Liver (tissue), 9 donors: ENCODE results near the gene COL15A1. TPM values are rescaled to one million over a fixed set of nuclear protein-coding genes. Genes with fewer than 3 reads are reported as not detected.

Source experiments
- DNase-seq: peaks from one replicate; pipeline ENCODE4 v3.0.0-alpha.2; 2017; ENCODE audit warnings: low spot score
- H3K27ac ChIP-seq, 2 donors: one replicate each; pipeline ENCODE4 v1.7.0; 2013; ENCODE audit warnings: inconsistent platforms in 2 of 2, low read length in 2 of 2, control low read depth in 1 of 2, low read depth in 1 of 2, mild to moderate bottlenecking in 1 of 2
- H3K27me3 ChIP-seq, 4 donors: one replicate each; pipeline versions ENCODE4 v1.6.1 to v1.7.0; 2013; ENCODE audit warnings: low read length in 3 of 4, inconsistent platforms in 1 of 4, mild to moderate bottlenecking in 1 of 4, moderate library complexity in 1 of 4; ENCODE audit not compliant: control insufficient read depth in 4 of 4, insufficient read depth in 4 of 4
- H3K36me3 ChIP-seq, 4 donors: one replicate each; pipeline versions ENCODE4 v1.6.1 to v1.7.0; 2013; ENCODE audit warnings: low read length in 3 of 4, mild to moderate bottlenecking in 3 of 4, low read depth in 1 of 4, moderate library complexity in 1 of 4; ENCODE audit not compliant: control insufficient read depth in 4 of 4, insufficient read depth in 3 of 4
- H3K4me1 ChIP-seq, 4 donors: one replicate each; pipeline versions ENCODE4 v1.6.1 to v1.7.0; 2013; ENCODE audit warnings: low read length in 3 of 4, mild to moderate bottlenecking in 3 of 4, moderate library complexity in 1 of 4; ENCODE audit not compliant: control insufficient read depth in 4 of 4, insufficient read depth in 4 of 4
- H3K4me3 ChIP-seq, 3 donors: one replicate each; pipeline versions ENCODE4 v1.6.1 to v1.7.0; 2013; ENCODE audit warnings: low read length in 3 of 3, control low read depth in 1 of 3, low read depth in 1 of 3, mild to moderate bottlenecking in 1 of 3
- H3K9ac ChIP-seq, 2 donors: one replicate each; pipeline ENCODE4 v1.7.0; 2013; ENCODE audit warnings: low read length in 2 of 2, mild to moderate bottlenecking in 2 of 2, moderate library complexity in 2 of 2, control low read depth in 1 of 2, low read depth in 1 of 2
- H3K9me3 ChIP-seq, 4 donors: one replicate each; pipeline versions ENCODE4 v1.6.1 to v1.7.0; 2013; ENCODE audit warnings: low read length in 3 of 4; ENCODE audit not compliant: control insufficient read depth in 4 of 4
- EGR1 ChIP-seq, 2 donors: IDR thresholded peaks; 2 replicates each; pipeline ENCODE4 v1.6.1; 2016 to 2018; ENCODE audit warnings: antibody characterized with exemption in 2 of 2, low read depth in 2 of 2
- FOXA1 ChIP-seq: IDR thresholded peaks from 2 replicates; pipeline ENCODE4 v1.6.1; 2016; ENCODE audit warnings: antibody characterized with exemption
- FOXA2 ChIP-seq: IDR thresholded peaks from 2 replicates; pipeline ENCODE4 v1.6.1; 2016; ENCODE audit warnings: antibody characterized with exemption
- GABPA ChIP-seq, 2 donors: IDR thresholded peaks in 1 of 2; conservative IDR thresholded peaks in 1 of 2; 2 replicates each; pipeline ENCODE4 v1.6.1; 2016; ENCODE audit warnings: antibody characterized with exemption in 2 of 2, mild to moderate bottlenecking in 1 of 2, moderate library complexity in 1 of 2
- HNF4A ChIP-seq, 2 donors: conservative IDR thresholded peaks; 2 replicates each; pipeline ENCODE4 v1.6.1; 2016; ENCODE audit warnings: antibody characterized with exemption in 2 of 2, mild to moderate bottlenecking in 2 of 2
- HNF4G ChIP-seq: IDR thresholded peaks from 2 replicates; pipeline ENCODE4 v1.6.1; 2016; ENCODE audit warnings: antibody characterized with exemption
- JUND ChIP-seq, 2 donors: IDR thresholded peaks; 2 replicates each; pipeline ENCODE4 v1.6.1; 2016; ENCODE audit warnings: antibody characterized with exemption in 2 of 2
- NR2F2 ChIP-seq: IDR thresholded peaks from 2 replicates; pipeline ENCODE4 v1.6.1; 2016; ENCODE audit warnings: antibody characterized with exemption
- RAD21 ChIP-seq, 2 donors: IDR thresholded peaks; 2 replicates each; pipeline ENCODE4 v1.6.1; 2016; ENCODE audit warnings: antibody characterized with exemption in 2 of 2, mild to moderate bottlenecking in 2 of 2
- RXRA ChIP-seq, 2 donors: IDR thresholded peaks; 2 replicates each; pipeline ENCODE4 v1.6.1; 2017 to 2018; ENCODE audit warnings: antibody characterized with exemption in 2 of 2, mild to moderate bottlenecking in 1 of 2
- SP1 ChIP-seq: IDR thresholded peaks from 2 replicates; pipeline ENCODE4 v1.6.1; 2018; ENCODE audit warnings: antibody characterized with exemption, mild to moderate bottlenecking
- TAF1 ChIP-seq: conservative IDR thresholded peaks from 2 replicates; pipeline ENCODE4 v1.6.1; 2016; ENCODE audit warnings: antibody characterized with exemption, mild to moderate bottlenecking
- YY1 ChIP-seq: IDR thresholded peaks from 2 replicates; pipeline ENCODE4 v1.6.1; 2016; ENCODE audit warnings: antibody characterized with exemption, mild to moderate bottlenecking
- WGBS: extraction: QIAGEN DNeasy Blood & Tissue Kit; methylation state at CpG from one replicate; pipeline ENCODE4 v1.1.7; 2013; 5-methylcytosine and 5-hydroxymethylcytosine counted together
- polyA plus RNA-seq, 2 donors: library from polyadenylated mRNA; stranded (reverse) in 1 of 2; unstranded in 1 of 2; fragments of 200-250 nt in 1 of 2; fragments of >200 nt in 1 of 2; fragmentation: Nextera tagmentation in 1 of 2; extraction: Ambion mirVana in 1 of 2; gene quantifications; one replicate each; pipeline versions ENCODE4 v1.2.1 to v1.2.3, GENCODE V29; 2013 to 2015
- total RNA-seq, 2 donors: library from RNA; depleted of rRNA; stranded (reverse); fragments of >200 nt; gene quantifications; one replicate each; pipeline ENCODE4 v1.2.3, GENCODE V29; 2014
- TF ChIP-seq, protein P1 (sequence below): IDR thresholded peaks from 2 replicates; pipeline ENCODE4 v1.6.1; 2016; ENCODE audit warnings: antibody characterized with exemption
- TF ChIP-seq, protein P2 (sequence below): fragments of 150-350 bp; IDR thresholded peaks from 2 replicates; pipeline ENCODE4 v1.5.1; 2017; ENCODE audit warnings: improper control_type of control experiment, low read depth, low read length; ENCODE audit not compliant: missing input control
- TF ChIP-seq, protein P3 (sequence below): IDR thresholded peaks from 2 replicates; pipeline ENCODE4 v1.6.1; 2016; ENCODE audit warnings: antibody characterized with exemption
- TF ChIP-seq, protein P4 (sequence below): IDR thresholded peaks from 2 replicates; pipeline ENCODE4 v1.6.1; 2016; ENCODE audit warnings: antibody characterized with exemption, mild to moderate bottlenecking
- TF ChIP-seq, protein P5 (sequence below): IDR thresholded peaks from 2 replicates; pipeline ENCODE4 v1.6.1; 2016; ENCODE audit warnings: antibody characterized with exemption
- donor health status: healthy.
- donor health status: healthy.
- donor health status: healthy.
- donor health status: healthy.
- donor health status: healthy.

The COL15A1 gene
- total and polyA plus RNA-seq, 4 donors: 0.10 to 0.42 (median 0.24) TPM

DNA sequence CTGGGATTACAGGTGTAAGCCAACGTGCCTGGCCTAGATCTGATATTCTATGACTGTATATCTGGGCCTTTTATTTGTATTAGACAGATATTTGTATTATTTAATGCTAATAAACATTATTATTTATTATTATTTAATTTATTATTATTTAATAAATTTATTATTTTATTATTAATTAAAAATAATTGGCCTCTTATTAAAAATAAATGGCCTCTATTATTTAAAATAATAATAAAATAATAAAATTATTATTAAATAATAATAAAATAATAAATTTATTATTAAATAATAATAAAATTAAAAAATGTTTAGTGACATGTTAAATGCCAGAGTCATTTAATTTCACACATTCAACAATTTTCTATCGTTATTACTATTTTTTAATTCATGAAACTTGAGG, 9.8 kb upstream of the COL15A1 start:
- no peak overlapping the region for H3K27ac ChIP-seq
- TF ChIP-seq HNF4G: no peak
- no peak for TF ChIP-seq EGR1 (IDR thresholded peaks at IDR 0.05; ENCODE audit: low read depth in 2 of 2)
- no peak for TF ChIP-seq HNF4A (conservative IDR thresholded peaks at IDR 0.05)
- TF ChIP-seq TAF1: no peak
- no peak for TF ChIP-seq RXRA (IDR thresholded peaks at IDR 0.05)
- TF ChIP-seq, protein P1, sequence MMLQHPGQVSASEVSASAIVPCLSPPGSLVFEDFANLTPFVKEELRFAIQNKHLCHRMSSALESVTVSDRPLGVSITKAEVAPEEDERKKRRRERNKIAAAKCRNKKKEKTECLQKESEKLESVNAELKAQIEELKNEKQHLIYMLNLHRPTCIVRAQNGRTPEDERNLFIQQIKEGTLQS: no peak
- TF ChIP-seq, protein P2, sequence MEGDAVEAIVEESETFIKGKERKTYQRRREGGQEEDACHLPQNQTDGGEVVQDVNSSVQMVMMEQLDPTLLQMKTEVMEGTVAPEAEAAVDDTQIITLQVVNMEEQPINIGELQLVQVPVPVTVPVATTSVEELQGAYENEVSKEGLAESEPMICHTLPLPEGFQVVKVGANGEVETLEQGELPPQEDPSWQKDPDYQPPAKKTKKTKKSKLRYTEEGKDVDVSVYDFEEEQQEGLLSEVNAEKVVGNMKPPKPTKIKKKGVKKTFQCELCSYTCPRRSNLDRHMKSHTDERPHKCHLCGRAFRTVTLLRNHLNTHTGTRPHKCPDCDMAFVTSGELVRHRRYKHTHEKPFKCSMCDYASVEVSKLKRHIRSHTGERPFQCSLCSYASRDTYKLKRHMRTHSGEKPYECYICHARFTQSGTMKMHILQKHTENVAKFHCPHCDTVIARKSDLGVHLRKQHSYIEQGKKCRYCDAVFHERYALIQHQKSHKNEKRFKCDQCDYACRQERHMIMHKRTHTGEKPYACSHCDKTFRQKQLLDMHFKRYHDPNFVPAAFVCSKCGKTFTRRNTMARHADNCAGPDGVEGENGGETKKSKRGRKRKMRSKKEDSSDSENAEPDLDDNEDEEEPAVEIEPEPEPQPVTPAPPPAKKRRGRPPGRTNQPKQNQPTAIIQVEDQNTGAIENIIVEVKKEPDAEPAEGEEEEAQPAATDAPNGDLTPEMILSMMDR: no peak
- TF ChIP-seq NR2F2: no peak
- no peak for TF ChIP-seq YY1
- TF ChIP-seq JUND (IDR thresholded peaks at IDR 0.05): no peak
- no peak for TF ChIP-seq FOXA2
- TF ChIP-seq SP1: no peak
- TF ChIP-seq, protein P3, sequence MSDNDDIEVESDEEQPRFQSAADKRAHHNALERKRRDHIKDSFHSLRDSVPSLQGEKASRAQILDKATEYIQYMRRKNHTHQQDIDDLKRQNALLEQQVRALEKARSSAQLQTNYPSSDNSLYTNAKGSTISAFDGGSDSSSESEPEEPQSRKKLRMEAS: no peak
- TF ChIP-seq GABPA (IDR thresholded peaks at IDR 0.05 in 1 of 2, conservative IDR thresholded peaks at IDR 0.05 in 1 of 2): no peak
- TF ChIP-seq, protein P4, sequence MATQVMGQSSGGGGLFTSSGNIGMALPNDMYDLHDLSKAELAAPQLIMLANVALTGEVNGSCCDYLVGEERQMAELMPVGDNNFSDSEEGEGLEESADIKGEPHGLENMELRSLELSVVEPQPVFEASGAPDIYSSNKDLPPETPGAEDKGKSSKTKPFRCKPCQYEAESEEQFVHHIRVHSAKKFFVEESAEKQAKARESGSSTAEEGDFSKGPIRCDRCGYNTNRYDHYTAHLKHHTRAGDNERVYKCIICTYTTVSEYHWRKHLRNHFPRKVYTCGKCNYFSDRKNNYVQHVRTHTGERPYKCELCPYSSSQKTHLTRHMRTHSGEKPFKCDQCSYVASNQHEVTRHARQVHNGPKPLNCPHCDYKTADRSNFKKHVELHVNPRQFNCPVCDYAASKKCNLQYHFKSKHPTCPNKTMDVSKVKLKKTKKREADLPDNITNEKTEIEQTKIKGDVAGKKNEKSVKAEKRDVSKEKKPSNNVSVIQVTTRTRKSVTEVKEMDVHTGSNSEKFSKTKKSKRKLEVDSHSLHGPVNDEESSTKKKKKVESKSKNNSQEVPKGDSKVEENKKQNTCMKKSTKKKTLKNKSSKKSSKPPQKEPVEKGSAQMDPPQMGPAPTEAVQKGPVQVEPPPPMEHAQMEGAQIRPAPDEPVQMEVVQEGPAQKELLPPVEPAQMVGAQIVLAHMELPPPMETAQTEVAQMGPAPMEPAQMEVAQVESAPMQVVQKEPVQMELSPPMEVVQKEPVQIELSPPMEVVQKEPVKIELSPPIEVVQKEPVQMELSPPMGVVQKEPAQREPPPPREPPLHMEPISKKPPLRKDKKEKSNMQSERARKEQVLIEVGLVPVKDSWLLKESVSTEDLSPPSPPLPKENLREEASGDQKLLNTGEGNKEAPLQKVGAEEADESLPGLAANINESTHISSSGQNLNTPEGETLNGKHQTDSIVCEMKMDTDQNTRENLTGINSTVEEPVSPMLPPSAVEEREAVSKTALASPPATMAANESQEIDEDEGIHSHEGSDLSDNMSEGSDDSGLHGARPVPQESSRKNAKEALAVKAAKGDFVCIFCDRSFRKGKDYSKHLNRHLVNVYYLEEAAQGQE: no peak
- TF ChIP-seq, protein P5, sequence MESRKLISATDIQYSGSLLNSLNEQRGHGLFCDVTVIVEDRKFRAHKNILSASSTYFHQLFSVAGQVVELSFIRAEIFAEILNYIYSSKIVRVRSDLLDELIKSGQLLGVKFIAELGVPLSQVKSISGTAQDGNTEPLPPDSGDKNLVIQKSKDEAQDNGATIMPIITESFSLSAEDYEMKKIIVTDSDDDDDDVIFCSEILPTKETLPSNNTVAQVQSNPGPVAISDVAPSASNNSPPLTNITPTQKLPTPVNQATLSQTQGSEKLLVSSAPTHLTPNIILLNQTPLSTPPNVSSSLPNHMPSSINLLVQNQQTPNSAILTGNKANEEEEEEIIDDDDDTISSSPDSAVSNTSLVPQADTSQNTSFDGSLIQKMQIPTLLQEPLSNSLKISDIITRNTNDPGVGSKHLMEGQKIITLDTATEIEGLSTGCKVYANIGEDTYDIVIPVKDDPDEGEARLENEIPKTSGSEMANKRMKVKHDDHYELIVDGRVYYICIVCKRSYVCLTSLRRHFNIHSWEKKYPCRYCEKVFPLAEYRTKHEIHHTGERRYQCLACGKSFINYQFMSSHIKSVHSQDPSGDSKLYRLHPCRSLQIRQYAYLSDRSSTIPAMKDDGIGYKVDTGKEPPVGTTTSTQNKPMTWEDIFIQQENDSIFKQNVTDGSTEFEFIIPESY: no peak
- TF ChIP-seq FOXA1: no peak
- TF ChIP-seq RAD21 (IDR thresholded peaks at IDR 0.05): no peak
- no peak overlapping the region for H3K9ac ChIP-seq
- no peak overlapping the region for H3K4me3 ChIP-seq
- H3K36me3 ChIP-seq: no peaks in the 10 kb centered on the region
- peaks cover 0 to 5% (median 0%) of the 10 kb centered on the region in 4 donors for H3K27me3 ChIP-seq
- WGBS: 59% methylated on average over 2 of the region's 2 CpGs
- H3K9me3 ChIP-seq: no peaks in the 10 kb centered on the region
- no peaks in the 10 kb centered on the region for H3K4me1 ChIP-seq
- DNase-seq: no peak
